ENCODE results near the gene SQOR. TPM values are rescaled to one million over a fixed set of nuclear protein-coding genes. Genes with fewer than 3 reads are reported as not detected.

The SQOR gene
- total and polyA plus RNA-seq, 2 donors = 33.5 to 34.0 TPM

- Histone ChIP-seq H3K27me3 (ENCODE audit: control insufficient read depth in 2 of 2, insufficient read depth in 1 of 2, low read length in 1 of 2) (no peaks in the 10 kb centered on the region), H3K36me3 (ENCODE audit: control insufficient read depth in 2 of 2, insufficient read depth in 2 of 2, low read length in 1 of 2) (peaks cover 0 to 11% of the 10 kb centered on the region in 2 donors), H3K4me1 (ENCODE audit: control insufficient read depth in 2 of 2, insufficient read depth in 2 of 2, low read length in 2 of 2) (peaks cover 13 to 14% of the 10 kb centered on the region in 2 donors), H3K4me3 (ENCODE audit: low read length in 2 of 2) (no peak overlapping the region), H3K27ac (ENCODE audit: low read depth in 1 of 2, low read length in 1 of 2) (no peak overlapping the region), H3K9me3 (ENCODE audit: control insufficient read depth in 2 of 2, insufficient read depth in 1 of 2, low read length in 1 of 2) (no peaks in the 10 kb centered on the region)
- 96% methylated on average over 5 of the region's 5 CpGs for WGBS
- DNase-seq (ENCODE audit: low read depth in 6 of 9, low spot score in 9 of 9) = no peak
These were observed 45.6 kb upstream of the SQOR start for GRCh38 chr15:45589256-45589655.

- Histone ChIP-seq H3K27ac (ENCODE audit: low read depth in 1 of 2, low read length in 1 of 2) (no peak overlapping the region), H3K4me3 (ENCODE audit: low read length in 2 of 2) (no peak overlapping the region), H3K9me3 (ENCODE audit: control insufficient read depth in 2 of 2, insufficient read depth in 1 of 2, low read length in 1 of 2) (no peaks in the 10 kb centered on the region), H3K27me3 (ENCODE audit: control insufficient read depth in 2 of 2, insufficient read depth in 1 of 2, low read length in 1 of 2) (no peaks in the 10 kb centered on the region), H3K4me1 (ENCODE audit: control insufficient read depth in 2 of 2, insufficient read depth in 2 of 2, low read length in 2 of 2) (no peaks in the 10 kb centered on the region), H3K36me3 (ENCODE audit: control insufficient read depth in 2 of 2, insufficient read depth in 2 of 2, low read length in 1 of 2) (peaks cover 9 to 11% of the 10 kb centered on the region in 2 donors)
- no peak for DNase-seq (ENCODE audit: low read depth in 6 of 9, low spot score in 9 of 9)
- WGBS = 97% methylated on average over 2 of the region's 2 CpGs
These were observed 40.5 kb upstream of the SQOR start for GRCh38 chr15:45594319-45594718.

GRCh38 chr15:45594835-45595530 lies 39.8 kb upstream of the SQOR start:
- H3K27ac ChIP-seq (ENCODE audit: low read depth in 1 of 2, low read length in 1 of 2) = no peak overlapping the region
- no peak overlapping the region for H3K4me3 ChIP-seq (ENCODE audit: low read length in 2 of 2)
- H3K4me1 ChIP-seq (ENCODE audit: control insufficient read depth in 2 of 2, insufficient read depth in 2 of 2, low read length in 2 of 2) = no peaks in the 10 kb centered on the region
- H3K36me3 ChIP-seq (ENCODE audit: control insufficient read depth in 2 of 2, insufficient read depth in 2 of 2, low read length in 1 of 2) = peaks cover 9 to 11% of the 10 kb centered on the region in 2 donors
- no peaks in the 10 kb centered on the region for H3K27me3 ChIP-seq (ENCODE audit: control insufficient read depth in 2 of 2, insufficient read depth in 1 of 2, low read length in 1 of 2)
- DNase-seq (ENCODE audit: low read depth in 6 of 9, low spot score in 9 of 9) = no peak
- H3K9me3 ChIP-seq (ENCODE audit: control insufficient read depth in 2 of 2, insufficient read depth in 1 of 2, low read length in 1 of 2) = no peaks in the 10 kb centered on the region
- WGBS = 98% methylated on average over 2 of the region's 2 CpGs

- Histone ChIP-seq H3K9me3 (ENCODE audit: control insufficient read depth in 2 of 2, insufficient read depth in 1 of 2, low read length in 1 of 2) (no peaks in the 10 kb centered on the region), H3K4me3 (ENCODE audit: low read length in 2 of 2) (no peak overlapping the region), H3K4me1 (ENCODE audit: control insufficient read depth in 2 of 2, insufficient read depth in 2 of 2, low read length in 2 of 2) (no peaks in the 10 kb centered on the region)
These were observed 30.9 kb upstream of the SQOR start for GRCh38 chr15:45603881-45604280.

GRCh38 chr15:45604326-45604725 lies 30.5 kb upstream of the SQOR start:
- no peak for DNase-seq (ENCODE audit: low read depth in 6 of 9, low spot score in 9 of 9)
- 97% methylated on average over 1 of the region's 1 CpG for WGBS
- Histone ChIP-seq H3K4me3 (ENCODE audit: low read length in 2 of 2) (no peak overlapping the region), H3K27ac (ENCODE audit: low read depth in 1 of 2, low read length in 1 of 2) (no peak overlapping the region), H3K4me1 (ENCODE audit: control insufficient read depth in 2 of 2, insufficient read depth in 2 of 2, low read length in 2 of 2) (no peaks in the 10 kb centered on the region), H3K9me3 (ENCODE audit: control insufficient read depth in 2 of 2, insufficient read depth in 1 of 2, low read length in 1 of 2) (no peaks in the 10 kb centered on the region), H3K27me3 (ENCODE audit: control insufficient read depth in 2 of 2, insufficient read depth in 1 of 2, low read length in 1 of 2) (no peaks in the 10 kb centered on the region), H3K36me3 (ENCODE audit: control insufficient read depth in 2 of 2, insufficient read depth in 2 of 2, low read length in 1 of 2) (peaks cover 7 to 16% of the 10 kb centered on the region in 2 donors)

More at GRCh38 chr15:45603881-45604280, 30.9 kb upstream of the SQOR start:
- no peak for DNase-seq (ENCODE audit: low read depth in 6 of 9, low spot score in 9 of 9)
- H3K27ac ChIP-seq (ENCODE audit: low read depth in 1 of 2, low read length in 1 of 2) = no peak overlapping the region
- peaks cover 7 to 16% of the 10 kb centered on the region in 2 donors for H3K36me3 ChIP-seq (ENCODE audit: control insufficient read depth in 2 of 2, insufficient read depth in 2 of 2, low read length in 1 of 2)
- 96% methylated on average over 3 of the region's 3 CpGs for WGBS
- no peaks in the 10 kb centered on the region for H3K27me3 ChIP-seq (ENCODE audit: control insufficient read depth in 2 of 2, insufficient read depth in 1 of 2, low read length in 1 of 2)

GRCh38 chr15:45606413-45606812 lies 28.4 kb upstream of the SQOR start:
- no peaks in the 10 kb centered on the region for H3K9me3 ChIP-seq (ENCODE audit: control insufficient read depth in 2 of 2, insufficient read depth in 1 of 2, low read length in 1 of 2)
- no peak for DNase-seq (ENCODE audit: low read depth in 6 of 9, low spot score in 9 of 9)
- no peak overlapping the region for H3K27ac ChIP-seq (ENCODE audit: low read depth in 1 of 2, low read length in 1 of 2)
- WGBS = 95% methylated on average over 3 of the region's 3 CpGs
- H3K36me3 ChIP-seq (ENCODE audit: control insufficient read depth in 2 of 2, insufficient read depth in 2 of 2, low read length in 1 of 2) = peaks cover 7 to 18% of the 10 kb centered on the region in 2 donors
- no peaks in the 10 kb centered on the region for H3K27me3 ChIP-seq (ENCODE audit: control insufficient read depth in 2 of 2, insufficient read depth in 1 of 2, low read length in 1 of 2)
- no peak overlapping the region for H3K4me3 ChIP-seq (ENCODE audit: low read length in 2 of 2)
- H3K4me1 ChIP-seq (ENCODE audit: control insufficient read depth in 2 of 2, insufficient read depth in 2 of 2, low read length in 2 of 2) = no peaks in the 10 kb centered on the region

GRCh38 chr15:45606841-45607240 lies 28.0 kb upstream of the SQOR start:
- no peaks in the 10 kb centered on the region for H3K27me3 ChIP-seq (ENCODE audit: control insufficient read depth in 2 of 2, insufficient read depth in 1 of 2, low read length in 1 of 2)
- DNase-seq (ENCODE audit: low read depth in 6 of 9, low spot score in 9 of 9) = no peak
- no peaks in the 10 kb centered on the region for H3K9me3 ChIP-seq (ENCODE audit: control insufficient read depth in 2 of 2, insufficient read depth in 1 of 2, low read length in 1 of 2)
- no peak overlapping the region for H3K4me3 ChIP-seq (ENCODE audit: low read length in 2 of 2)
- WGBS = 100% methylated on average over 1 of the region's 1 CpG
- H3K4me1 ChIP-seq (ENCODE audit: control insufficient read depth in 2 of 2, insufficient read depth in 2 of 2, low read length in 2 of 2) = no peaks in the 10 kb centered on the region
- H3K36me3 ChIP-seq (ENCODE audit: control insufficient read depth in 2 of 2, insufficient read depth in 2 of 2, low read length in 1 of 2) = peaks cover 7 to 18% of the 10 kb centered on the region in 2 donors
- H3K27ac ChIP-seq (ENCODE audit: low read depth in 1 of 2, low read length in 1 of 2) = no peak overlapping the region

- 35% methylated on average over 4 of the region's 4 CpGs for WGBS
- peak in 2 of 9 donors; percentile 25 to 42 for DNase-seq (ENCODE audit: low read depth in 6 of 9, low spot score in 9 of 9)
- no peaks in the 10 kb centered on the region for H3K9me3 ChIP-seq (ENCODE audit: control insufficient read depth in 2 of 2, insufficient read depth in 1 of 2, low read length in 1 of 2)
- no peaks in the 10 kb centered on the region for H3K27me3 ChIP-seq (ENCODE audit: control insufficient read depth in 2 of 2, insufficient read depth in 1 of 2, low read length in 1 of 2)
- peaks cover 1 to 15% of the 10 kb centered on the region in 2 donors for H3K36me3 ChIP-seq (ENCODE audit: control insufficient read depth in 2 of 2, insufficient read depth in 2 of 2, low read length in 1 of 2)
- no peak overlapping the region for H3K4me3 ChIP-seq (ENCODE audit: low read length in 2 of 2)
- no peaks in the 10 kb centered on the region for H3K4me1 ChIP-seq (ENCODE audit: control insufficient read depth in 2 of 2, insufficient read depth in 2 of 2, low read length in 2 of 2)
- H3K27ac ChIP-seq (ENCODE audit: low read depth in 1 of 2, low read length in 1 of 2) = no peak overlapping the region
These were observed 23.5 kb upstream of the SQOR start for GRCh38 chr15:45611305-45611704.

GRCh38 chr15:45612790-45613415 lies 21.9 kb upstream of the SQOR start:
- Histone ChIP-seq H3K27me3 (ENCODE audit: control insufficient read depth in 2 of 2, insufficient read depth in 1 of 2, low read length in 1 of 2) (no peaks in the 10 kb centered on the region), H3K4me1 (ENCODE audit: control insufficient read depth in 2 of 2, insufficient read depth in 2 of 2, low read length in 2 of 2) (no peaks in the 10 kb centered on the region), H3K9me3 (ENCODE audit: control insufficient read depth in 2 of 2, insufficient read depth in 1 of 2, low read length in 1 of 2) (no peaks in the 10 kb centered on the region), H3K27ac (ENCODE audit: low read depth in 1 of 2, low read length in 1 of 2) (no peak overlapping the region), H3K36me3 (ENCODE audit: control insufficient read depth in 2 of 2, insufficient read depth in 2 of 2, low read length in 1 of 2) (peaks cover 0 to 6% of the 10 kb centered on the region in 2 donors), H3K4me3 (ENCODE audit: low read length in 2 of 2) (no peak overlapping the region)
- WGBS = 94% methylated on average over 1 of the region's 1 CpG
- DNase-seq (ENCODE audit: low read depth in 6 of 9, low spot score in 9 of 9) = no peak

Data from thymus (tissue), 11 donors.